Gastrocnemius medialis (tissue), 4 donors: ENCODE measurements around the gene CCDC185. TPM values are rescaled to one million over a fixed set of nuclear protein-coding genes. Genes with fewer than 3 reads are reported as not detected.
A peak's percentile ranks its signal among the peaks of the same experiment; 100 is the strongest.

Source experiments
- ATAC-seq, 2 donors: fragments of 150-250 bp; one replicate each; pipeline ENCODE4 v1.9.1; 2016
- DNase-seq, 2 donors: peaks; one replicate each; pipeline ENCODE4 v3.0.0-alpha.2; 2019
- H3K27ac ChIP-seq, 4 donors: fragments of 200-600 bp; sonication (generic); 1 replicate in 1 of 4; 2 replicates in 3 of 4; pipeline ENCODE4 v1.5.1; 2016 to 2018; ENCODE audit warnings: mild to moderate bottlenecking in 2 of 4, moderate library complexity in 1 of 4
- H3K27me3 ChIP-seq, 3 donors: fragments of 200-600 bp; sonication (generic) in 2 of 3; 1 replicate in 1 of 3; 2 replicates in 2 of 3; pipeline versions ENCODE4 v1.5.1 to v1.6.0; 2016 to 2019; ENCODE audit warnings: mild to moderate bottlenecking in 1 of 3, moderate library complexity in 1 of 3
- H3K36me3 ChIP-seq, 2 donors: fragments of 200-600 bp; sonication (generic) in 1 of 2; one replicate each; pipeline ENCODE4 v1.5.1; 2017 to 2018
- H3K4me1 ChIP-seq, 2 donors: fragments of 200-600 bp; sonication (generic) in 1 of 2; one replicate each; pipeline ENCODE4 v1.5.1; 2016 to 2017; ENCODE audit warnings: mild to moderate bottlenecking in 2 of 2
- H3K4me3 ChIP-seq, 4 donors: fragments of 200-600 bp; sonication (generic) in 3 of 4; 1 replicate in 1 of 4; 2 replicates in 3 of 4; pipeline ENCODE4 v1.5.1; 2016 to 2019; ENCODE audit warnings: mild to moderate bottlenecking in 2 of 4
- H3K9me3 ChIP-seq, 3 donors: fragments of 200-600 bp; sonication (generic) in 2 of 3; 1 replicate in 1 of 3; 2 replicates in 2 of 3; pipeline ENCODE4 v1.5.1; 2016 to 2019
- POLR2A ChIP-seq, 2 donors: fragments of 450-650 bp; IDR thresholded peaks; one replicate each; pipeline ENCODE4 v1.6.1; 2017; ENCODE audit warnings: antibody characterized with exemption in 2 of 2, mild to moderate bottlenecking in 2 of 2, moderate library complexity in 2 of 2
- in situ Hi-C, 4 donors: fragments of 200-750 bp; cut with MboI; loops; one replicate each; pipeline versions ENCODE4 v1.15.0 to v1.8.0; 2017; ENCODE audit warnings: low sequenced_read_pairs in 4 of 4
- intact Hi-C: fragments of 100-400 bp; cut with DNase I; formaldehyde crosslinking; loops from one replicate; pipeline ENCODE4 v1.15.1; 2023; ENCODE audit warnings: low total_unique reads
- total RNA-seq, 4 donors: library from RNA; depleted of rRNA; stranded (reverse); fragments of >200 nt; gene quantifications; one replicate each; pipeline versions ENCODE4 v1.1.0 to v1.2.3, GENCODE V29; 2016
- TF ChIP-seq, protein P1 (sequence below), 5 experiments: fragments of 450-650 bp in 3 of 5; fragments of 200-600 bp in 2 of 5; sonication (generic) in 2 of 5; IDR thresholded peaks in 4 of 5; conservative IDR thresholded peaks in 1 of 5; 1 replicate in 4 of 5; 2 replicates in 1 of 5; pipeline ENCODE4 v1.5.1; 2016 to 2019; ENCODE audit warnings: antibody characterized with exemption in 5 of 5, mild to moderate bottlenecking in 3 of 5, moderate library complexity in 3 of 5

Gene CCDC185
- total RNA-seq, 4 donors from 2014 or later: not detected

DNA sequence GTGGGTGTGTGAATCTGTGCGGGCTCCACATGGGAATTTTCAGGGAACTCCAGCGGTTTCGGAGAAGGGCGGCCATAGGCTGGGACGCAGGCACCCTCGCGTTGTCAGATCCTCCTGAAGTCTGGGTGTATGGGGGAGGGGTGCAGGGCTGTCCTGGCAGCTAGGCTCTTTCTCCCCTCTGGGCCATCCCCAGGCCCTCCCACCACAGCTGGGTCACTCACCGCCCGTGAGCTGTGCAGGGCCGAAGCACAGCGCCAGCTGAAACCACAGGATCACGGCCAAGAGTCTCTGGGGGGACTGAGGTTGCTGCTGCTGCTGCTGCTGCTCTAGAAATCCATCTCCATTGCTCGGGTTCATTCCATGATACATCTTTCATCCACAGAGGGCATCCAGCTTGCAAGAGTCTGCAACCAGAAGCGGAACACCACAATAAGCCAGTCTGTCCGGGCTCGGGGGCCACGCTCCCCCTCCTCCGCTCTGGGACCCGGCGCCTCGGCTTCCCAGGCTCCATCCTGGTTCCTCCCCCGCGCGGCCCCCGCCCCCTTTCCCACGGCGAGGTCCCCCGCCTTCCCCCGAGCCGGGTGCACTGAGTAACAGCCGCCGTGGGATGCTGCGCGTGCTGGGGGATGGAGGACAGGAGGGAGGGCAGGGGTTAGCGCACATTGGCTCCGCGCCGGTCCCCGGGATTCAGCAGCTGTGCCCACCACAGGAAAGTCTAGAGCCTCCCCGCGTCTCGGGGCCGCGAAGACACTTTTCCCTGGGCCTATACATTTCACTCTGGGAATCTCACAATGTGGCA lies 30.0 kb upstream of the CCDC185 start:
- Histone ChIP-seq H3K4me3 (peak overlapping the region; percentile 55 to 60 (median 56)), H3K4me1 (peaks cover 6 to 16% of the 10 kb centered on the region in 2 donors), H3K27ac (peak overlapping the region in 1 of 4 donors; percentile 14), H3K36me3 (no peaks in the 10 kb centered on the region), H3K9me3 (no peaks in the 10 kb centered on the region), H3K27me3 (peaks cover 0 to 4% (median 0%) of the 10 kb centered on the region in 3 donors)
- intact Hi-C loops: no loop called here
- in situ Hi-C loops: no loop called here
- TF ChIP-seq POLR2A (IDR thresholded peaks at IDR 0.05): no peak
- TF ChIP-seq, protein P1, sequence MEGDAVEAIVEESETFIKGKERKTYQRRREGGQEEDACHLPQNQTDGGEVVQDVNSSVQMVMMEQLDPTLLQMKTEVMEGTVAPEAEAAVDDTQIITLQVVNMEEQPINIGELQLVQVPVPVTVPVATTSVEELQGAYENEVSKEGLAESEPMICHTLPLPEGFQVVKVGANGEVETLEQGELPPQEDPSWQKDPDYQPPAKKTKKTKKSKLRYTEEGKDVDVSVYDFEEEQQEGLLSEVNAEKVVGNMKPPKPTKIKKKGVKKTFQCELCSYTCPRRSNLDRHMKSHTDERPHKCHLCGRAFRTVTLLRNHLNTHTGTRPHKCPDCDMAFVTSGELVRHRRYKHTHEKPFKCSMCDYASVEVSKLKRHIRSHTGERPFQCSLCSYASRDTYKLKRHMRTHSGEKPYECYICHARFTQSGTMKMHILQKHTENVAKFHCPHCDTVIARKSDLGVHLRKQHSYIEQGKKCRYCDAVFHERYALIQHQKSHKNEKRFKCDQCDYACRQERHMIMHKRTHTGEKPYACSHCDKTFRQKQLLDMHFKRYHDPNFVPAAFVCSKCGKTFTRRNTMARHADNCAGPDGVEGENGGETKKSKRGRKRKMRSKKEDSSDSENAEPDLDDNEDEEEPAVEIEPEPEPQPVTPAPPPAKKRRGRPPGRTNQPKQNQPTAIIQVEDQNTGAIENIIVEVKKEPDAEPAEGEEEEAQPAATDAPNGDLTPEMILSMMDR (IDR thresholded peaks at IDR 0.05 in 4 of 5, conservative IDR thresholded peaks at IDR 0.05 in 1 of 5): no peak
- DNase-seq (no peak), ATAC-seq (peak in 1 of 2 donors; percentile 6)

GRCh38 chr1:223363856-223364684 lies 29.1 kb upstream of the CCDC185 start, which contains the start of gene SUSD4:
Gene SUSD4 (minus strand): TSS chr1:223364176. CDS start chr1:223363425, 751 bp downstream.
- Histone ChIP-seq H3K4me1 (peaks cover 6 to 16% of the 10 kb centered on the region in 2 donors), H3K4me3 (peak within 1 kb of the TSS; percentile 55 to 60 (median 58)), H3K27me3 (peaks cover 0 to 4% (median 0%) of the 10 kb centered on the region in 3 donors), H3K27ac (peak within 1 kb of the TSS in 1 of 4 donors; percentile 14), H3K9me3 (no peaks in the 10 kb centered on the region), H3K36me3 (no peaks in the 10 kb centered on the region)
- DNase-seq: no peak
- intact Hi-C loops (loop anchor here (2.0 kb wide), 1 partner anchor 231 kb away; no protein-coding TSS in a partner anchor), in situ Hi-C loops (no loop called here)
- ATAC-seq: peak; percentile 81 to 82
- TF ChIP-seq POLR2A (IDR thresholded peaks at IDR 0.05): peak in 1 of 2 donors; percentile 19
- TF ChIP-seq, protein P1 (IDR thresholded peaks at IDR 0.05 in 4 of 5, conservative IDR thresholded peaks at IDR 0.05 in 1 of 5): peak in 1 of 5 experiments; percentile 9

DNA sequence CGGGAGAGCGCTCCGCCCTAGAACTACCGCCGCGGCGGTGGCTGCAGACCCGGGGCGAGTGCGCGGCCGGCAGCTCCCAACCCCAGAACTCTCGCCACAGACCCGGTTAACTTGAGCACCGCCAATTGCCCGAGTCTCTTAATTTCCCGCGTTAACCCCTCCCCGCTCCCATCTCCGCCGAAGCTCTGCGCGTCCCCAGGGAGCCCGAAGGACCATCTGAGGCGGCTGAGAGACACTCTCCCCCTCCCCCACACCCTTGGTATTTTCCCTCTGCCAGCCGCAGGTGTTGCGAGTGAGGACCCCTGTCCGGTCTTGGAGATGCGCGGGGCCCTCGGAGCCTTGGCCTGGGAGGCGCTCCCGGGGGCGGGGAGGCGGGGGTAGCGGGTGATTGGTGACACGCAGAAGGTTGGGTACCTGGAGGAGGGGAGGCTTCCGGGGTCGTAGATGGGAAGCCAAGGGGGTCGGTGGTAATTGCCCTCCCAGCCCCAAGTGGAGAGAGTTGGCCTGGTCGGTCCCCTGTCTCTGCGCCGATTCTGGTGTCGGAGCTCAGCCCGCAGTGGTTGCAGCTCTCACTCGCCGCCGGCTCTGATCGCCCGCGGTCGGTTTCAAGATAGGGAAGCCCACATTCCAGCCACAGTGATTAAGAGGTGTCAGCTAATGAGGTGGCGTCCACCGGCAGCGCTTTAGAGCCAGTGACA lies 28.4 kb upstream of the CCDC185 start:
- Histone ChIP-seq H3K27me3 (peaks cover 0 to 4% (median 0%) of the 10 kb centered on the region in 3 donors), H3K4me1 (peaks cover 6 to 16% of the 10 kb centered on the region in 2 donors), H3K27ac (no peak overlapping the region), H3K9me3 (no peaks in the 10 kb centered on the region), H3K4me3 (peak overlapping the region; percentile 42 to 60 (median 58)), H3K36me3 (no peaks in the 10 kb centered on the region)
- intact Hi-C loops: loop anchor here (2.0 kb wide), 1 partner anchor 232 kb away; no protein-coding TSS in a partner anchor
- peak; percentile 22 to 30 for ATAC-seq
- in situ Hi-C loops: no loop called here
- DNase-seq: no peak
- TF ChIP-seq, protein P1 (IDR thresholded peaks at IDR 0.05 in 4 of 5, conservative IDR thresholded peaks at IDR 0.05 in 1 of 5): no peak
- TF ChIP-seq POLR2A (IDR thresholded peaks at IDR 0.05): no peak

GRCh38 chr1:223374064-223374610 lies 19.1 kb upstream of the CCDC185 start:
- H3K9me3 ChIP-seq: no peaks in the 10 kb centered on the region
- peaks cover 0 to 2% (median 0%) of the 10 kb centered on the region in 3 donors for H3K27me3 ChIP-seq
- in situ Hi-C loops (no loop called here), intact Hi-C loops (no loop called here)
- H3K27ac ChIP-seq: no peak overlapping the region
- no peak overlapping the region for H3K4me3 ChIP-seq
- no peak for TF ChIP-seq POLR2A (IDR thresholded peaks at IDR 0.05)
- TF ChIP-seq, protein P1 (IDR thresholded peaks at IDR 0.05 in 4 of 5, conservative IDR thresholded peaks at IDR 0.05 in 1 of 5): no peak
- no peaks in the 10 kb centered on the region for H3K36me3 ChIP-seq
- no peak for DNase-seq
- no peak for ATAC-seq
- no peaks in the 10 kb centered on the region for H3K4me1 ChIP-seq
